ENCODE results near the gene FAM13B.
"Not testable (repeated sequence)": the region's sequence is repeated elsewhere in the genome, so short reads cannot be mapped to it uniquely, and the experiment has no call there.

The FAM13B gene

DNA sequence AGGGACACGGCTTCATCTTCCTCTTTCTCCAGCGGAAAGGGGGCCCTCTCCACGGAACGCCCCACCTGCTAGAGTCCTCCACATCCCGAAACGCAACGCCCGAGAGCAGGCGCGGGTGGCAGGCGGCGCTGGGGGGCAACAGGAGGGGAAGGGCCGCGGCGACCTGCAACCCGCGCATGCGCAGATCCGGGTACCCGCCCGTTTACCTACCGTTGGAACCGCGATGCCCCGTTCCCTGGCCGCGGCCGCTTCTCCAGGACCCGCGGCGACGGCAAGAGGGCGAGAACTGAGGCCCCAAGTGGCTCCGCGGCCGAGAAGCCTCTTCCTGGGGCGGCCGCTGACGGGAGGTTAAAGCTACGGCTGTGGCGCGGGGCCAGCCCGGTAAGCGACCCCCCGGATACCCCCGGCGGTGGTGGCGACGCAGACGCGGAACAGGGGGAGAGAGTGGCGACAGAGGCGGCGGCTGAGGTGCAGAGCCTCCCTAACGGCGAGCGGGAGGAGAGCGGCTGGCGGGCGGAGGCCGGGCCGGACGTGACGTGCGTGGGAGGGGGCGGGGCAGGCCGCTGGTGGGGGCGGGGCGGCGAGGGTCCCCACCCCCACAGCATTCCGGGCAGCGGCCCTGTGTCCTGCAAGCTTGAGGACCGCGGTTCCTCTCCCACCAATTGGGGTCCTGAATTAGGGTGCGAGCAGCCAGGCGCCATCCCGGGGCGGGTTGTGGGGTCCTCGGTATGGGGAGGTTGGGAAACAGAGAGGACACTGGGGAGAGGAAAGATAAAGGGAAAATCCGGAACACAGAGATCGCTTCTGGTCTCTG lies at the start of gene FAM13B:
Gene FAM13B, minus strand, starts transcription at position 508 of the 814 bp plus-strand sequence. CDS start 13,968 bp downstream, outside the sequence.
- peak; percentile 31 for DNase-seq

DNA sequence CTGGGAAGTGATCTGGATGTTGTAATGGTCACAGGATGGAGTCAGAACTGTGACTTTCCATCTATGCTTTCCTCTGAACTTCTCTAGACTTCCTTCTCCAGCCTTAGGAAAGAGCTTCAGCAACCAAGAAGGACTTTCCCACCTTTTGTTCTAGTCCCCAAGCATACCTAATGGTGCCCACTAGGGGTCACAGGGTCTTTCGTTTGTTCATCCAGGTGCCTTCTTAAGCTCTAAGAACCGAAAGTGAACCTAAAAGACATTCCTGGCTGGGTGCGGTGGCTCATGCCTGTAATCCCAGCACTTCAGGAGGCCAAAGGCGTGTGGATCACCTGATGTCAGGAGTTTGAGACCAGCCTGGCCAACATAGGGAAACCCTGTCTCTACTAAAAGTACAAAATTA lies 49.2 kb upstream of the FAM13B start:
- no peak for DNase-seq

DNA sequence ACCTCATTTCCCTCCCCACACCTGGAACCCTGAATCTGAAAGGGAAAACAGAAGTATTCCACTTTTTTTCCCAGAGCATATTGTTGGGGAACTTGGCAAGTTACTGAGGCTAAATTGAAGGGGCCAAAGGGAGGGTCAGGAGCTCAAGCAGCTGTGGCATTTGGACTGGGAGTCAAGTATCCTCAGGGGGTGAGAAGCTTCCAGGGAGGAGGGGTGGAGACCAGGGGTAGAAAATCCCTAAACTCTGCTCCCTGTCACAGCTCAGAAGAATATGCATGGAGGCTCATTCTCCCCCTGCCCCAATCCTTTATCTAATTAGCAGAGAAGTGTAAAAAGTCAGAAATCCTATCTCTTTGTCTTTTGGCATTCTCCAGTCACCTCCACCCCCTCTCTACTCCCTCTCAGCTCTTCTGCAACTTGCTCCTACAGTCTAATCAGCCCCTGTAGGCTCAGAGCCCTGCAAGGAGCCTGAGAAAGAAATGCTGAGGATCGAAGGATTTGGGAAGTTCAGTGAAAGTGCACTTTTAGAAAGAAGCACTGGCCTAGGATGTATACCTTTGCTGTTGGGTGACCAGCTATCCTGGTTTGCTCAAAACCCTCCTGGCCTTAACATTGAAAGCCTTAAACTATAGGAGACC lies 45.2 kb upstream of the FAM13B start:
- DNase-seq = no peak

DNA sequence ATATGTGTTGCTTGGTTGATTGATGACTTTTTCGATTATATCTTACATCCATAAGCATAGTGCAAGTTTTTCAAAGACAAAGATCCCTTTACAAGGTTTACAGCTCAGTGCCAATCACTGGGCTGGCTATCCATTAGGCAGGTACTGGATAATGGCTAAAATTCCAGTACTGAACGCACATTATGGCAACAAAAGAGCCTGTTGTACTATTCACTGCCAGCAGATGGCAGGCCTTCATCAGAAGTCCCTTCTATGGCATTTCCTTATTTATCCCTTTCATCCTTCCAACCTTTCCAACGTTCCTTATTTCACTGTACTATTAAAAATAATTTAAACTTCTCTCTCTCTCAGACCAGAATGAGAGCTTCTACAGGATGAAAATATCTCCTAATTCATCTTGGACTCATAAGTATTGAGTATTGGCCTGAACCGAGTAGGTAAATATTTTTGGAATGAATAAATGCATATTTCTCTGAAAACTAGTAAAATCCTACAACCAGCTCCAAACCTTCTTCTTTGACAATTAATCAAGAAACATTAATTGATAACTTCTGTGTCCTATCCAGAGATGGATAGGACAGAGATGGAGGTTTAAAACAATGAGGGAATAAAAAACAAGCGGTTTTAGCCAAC lies 44.3 kb upstream of the FAM13B start:
- no peak for DNase-seq

DNA sequence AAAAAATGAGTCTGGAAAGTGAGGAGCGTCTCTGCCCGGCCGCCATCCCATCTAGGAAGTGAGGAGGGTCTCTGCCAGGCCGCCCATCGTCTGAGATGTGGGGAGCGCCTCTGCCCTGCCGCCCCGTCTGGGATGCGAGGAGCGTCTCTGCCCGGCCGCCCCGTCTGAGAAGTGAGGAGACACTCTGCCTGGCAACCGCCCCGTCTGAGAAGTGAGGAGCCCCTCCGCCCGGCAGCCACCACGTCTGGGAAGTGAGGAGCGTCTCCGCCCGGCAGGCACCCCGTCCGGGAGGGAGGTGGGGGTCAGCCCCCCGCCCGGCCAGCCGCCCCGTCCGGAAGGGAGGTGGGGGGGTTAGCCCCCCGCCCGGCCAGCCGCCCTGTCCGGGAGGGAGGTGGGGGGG lies 37.1 kb upstream of the FAM13B start:
- not testable (repeated sequence) for DNase-seq

DNA sequence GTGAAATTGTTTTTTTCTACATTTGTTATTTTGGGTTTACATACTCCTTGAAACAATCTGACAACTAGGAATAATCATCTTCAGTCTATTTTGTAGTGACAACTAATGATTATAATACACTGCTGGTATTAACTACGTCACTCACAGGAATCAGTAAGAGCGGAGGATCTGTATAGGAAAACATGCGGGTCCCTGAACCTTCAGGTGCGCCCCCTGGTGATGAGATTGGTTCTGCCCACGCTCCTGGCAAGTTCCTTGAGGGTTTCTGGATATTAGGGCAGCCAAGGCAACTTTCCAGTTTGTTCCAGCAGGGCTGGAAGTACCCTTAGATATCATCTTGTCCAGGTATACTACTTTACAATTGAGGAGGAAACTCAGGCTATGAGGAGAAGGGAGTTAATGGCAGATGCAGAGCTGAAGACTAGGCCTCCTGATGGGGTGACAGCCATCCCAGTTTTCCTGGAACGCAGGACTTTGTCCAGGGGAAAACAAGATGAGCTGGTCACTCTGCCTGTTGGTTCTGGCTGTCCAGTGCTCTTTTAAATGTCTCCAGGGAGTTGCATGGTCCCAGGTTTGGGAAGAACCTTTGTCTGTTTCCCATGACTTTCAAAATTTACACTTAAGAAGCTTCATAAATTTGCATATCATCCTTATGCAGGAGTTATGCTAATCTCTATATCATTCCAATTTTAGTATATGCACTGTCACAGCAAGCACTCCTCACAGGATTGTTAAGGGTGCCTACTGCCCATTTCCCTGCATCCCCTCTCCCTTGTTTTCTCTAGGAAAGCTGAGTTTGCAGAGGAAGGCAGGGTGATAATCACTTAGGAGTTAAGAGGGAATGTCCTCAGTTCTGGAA lies 36.1 kb upstream of the FAM13B start:
- peak; percentile 2 for DNase-seq

DNA sequence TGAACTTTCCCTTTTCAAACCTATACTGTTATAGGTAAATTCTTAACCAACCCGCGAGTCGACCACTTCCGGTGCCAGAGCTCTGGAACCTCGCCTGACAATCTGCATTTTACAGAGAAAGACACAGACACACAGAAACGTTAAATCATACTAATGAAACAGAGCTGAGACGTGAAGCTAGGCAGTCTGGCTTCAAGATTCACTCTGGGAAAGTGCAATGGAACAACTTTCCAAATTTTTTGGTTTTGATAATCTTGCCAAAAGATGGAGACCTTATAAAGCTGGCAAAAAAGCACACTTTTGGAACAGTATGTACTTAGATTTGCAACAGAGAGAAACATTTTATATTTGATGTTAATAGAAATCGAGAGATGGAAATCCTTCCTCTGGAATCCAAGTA lies 35.1 kb upstream of the FAM13B start:
- no peak for DNase-seq

DNA sequence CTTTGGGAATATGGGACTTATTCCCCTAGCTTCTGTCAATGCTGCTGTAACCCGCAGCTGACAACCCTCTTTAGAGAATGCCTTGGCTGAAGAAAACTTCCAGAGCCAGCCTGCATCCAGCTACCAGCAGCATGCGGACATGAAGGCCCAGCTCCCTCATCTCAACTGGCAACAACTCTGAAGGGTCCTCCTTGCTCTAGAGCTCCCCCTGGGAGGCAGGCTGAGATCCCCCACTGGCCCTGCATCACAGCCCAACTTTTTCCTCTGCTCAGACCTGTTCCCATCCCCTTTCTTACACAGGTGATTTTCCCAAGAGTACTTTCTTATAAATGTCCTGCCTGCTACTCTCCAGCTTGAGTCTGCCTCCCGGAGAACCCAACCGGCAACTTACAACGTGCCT lies 32.2 kb upstream of the FAM13B start:
- no peak for DNase-seq

DNA sequence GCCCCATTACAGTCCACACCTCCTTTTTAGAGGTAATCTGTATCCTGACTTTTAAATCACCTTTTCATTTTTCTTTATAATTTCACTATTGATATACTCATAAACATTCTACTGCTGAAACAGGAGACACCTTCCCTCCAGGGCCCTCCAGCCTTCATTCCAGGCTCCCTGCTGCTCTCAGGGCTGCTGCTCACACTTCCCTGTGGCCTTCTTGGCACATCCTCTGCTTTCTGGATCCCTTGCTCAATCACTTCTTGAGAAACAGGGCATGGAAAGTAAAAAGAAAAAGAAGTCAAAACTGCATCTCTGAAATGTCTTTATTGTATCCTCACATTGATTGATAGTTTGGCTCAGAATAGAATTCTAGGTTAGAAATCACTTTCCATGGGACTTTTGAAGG lies 31.6 kb upstream of the FAM13B start:
- DNase-seq = no peak

DNA sequence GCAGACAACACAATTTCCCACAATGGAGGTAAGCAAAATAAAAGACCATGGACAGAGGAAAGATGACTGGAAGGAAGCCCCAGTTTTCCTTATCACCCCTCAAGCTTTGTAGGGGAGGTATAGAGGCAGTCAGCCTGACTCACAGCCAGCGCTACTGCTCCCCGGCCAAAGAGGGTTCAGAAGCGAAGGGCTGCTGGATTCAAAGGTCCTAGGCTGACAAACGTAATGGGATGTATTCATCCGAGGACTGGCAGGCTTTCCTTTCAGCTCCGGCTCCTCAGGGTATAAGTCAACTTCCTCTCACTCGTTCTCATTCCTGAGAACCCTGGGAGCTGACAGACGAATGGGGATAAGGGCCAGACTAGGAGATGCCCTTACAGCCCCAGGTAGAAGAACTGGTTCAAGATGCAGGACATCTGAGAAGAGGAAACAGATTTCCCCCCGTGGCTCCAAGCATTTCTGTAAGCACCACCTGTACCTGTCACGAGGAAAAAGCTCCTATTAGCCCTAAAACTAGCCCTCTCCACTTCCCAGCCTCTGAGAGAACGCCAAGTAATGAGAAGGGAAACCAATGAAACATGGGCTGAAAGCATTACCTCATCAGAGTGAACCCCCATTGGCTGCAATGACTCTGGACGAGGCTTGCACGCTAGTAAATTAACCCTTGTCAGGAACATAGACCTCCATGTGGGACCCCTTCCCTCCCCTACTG lies 22.1 kb upstream of the FAM13B start:
- DNase-seq = no peak

DNA sequence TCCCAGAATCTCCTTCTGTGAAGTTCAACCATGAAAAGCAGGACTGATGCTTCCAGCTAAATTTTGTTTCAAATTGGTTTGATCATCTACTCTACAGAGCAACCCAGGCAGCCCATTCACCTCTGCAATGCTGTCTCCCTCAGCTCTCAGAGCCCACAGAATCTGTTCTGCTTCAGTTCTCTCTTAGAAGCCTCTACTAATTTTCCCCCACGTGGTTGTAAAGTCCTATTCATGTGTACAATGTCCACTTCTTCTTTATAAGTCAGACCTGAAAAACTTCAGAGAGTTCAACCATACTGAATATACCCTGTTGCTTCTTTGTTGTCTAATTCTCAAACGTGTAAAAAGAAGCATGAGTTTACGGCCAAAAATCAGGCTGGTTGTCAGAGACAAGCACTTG lies 21.3 kb upstream of the FAM13B start:
- no peak for DNase-seq

DNA sequence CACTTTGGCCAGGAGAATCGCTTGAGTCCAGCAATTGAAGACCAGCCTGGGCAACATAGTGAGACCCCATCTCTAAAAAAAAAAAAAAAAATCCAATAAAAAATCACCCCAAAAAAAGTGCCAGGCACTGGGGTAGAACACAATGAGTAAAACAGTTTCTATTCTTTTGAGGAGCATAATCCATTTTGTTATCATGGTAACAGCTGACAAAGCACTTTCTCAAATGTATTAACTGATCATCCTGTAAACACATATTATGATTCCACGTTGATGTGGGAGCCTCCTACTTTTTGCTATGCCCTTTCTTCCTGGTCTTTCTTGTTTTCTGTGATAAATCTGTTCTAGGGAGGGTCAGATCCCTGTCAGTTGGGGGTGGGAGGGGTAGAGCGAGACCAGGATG lies 20.7 kb upstream of the FAM13B start:
- no peak for DNase-seq

DNA sequence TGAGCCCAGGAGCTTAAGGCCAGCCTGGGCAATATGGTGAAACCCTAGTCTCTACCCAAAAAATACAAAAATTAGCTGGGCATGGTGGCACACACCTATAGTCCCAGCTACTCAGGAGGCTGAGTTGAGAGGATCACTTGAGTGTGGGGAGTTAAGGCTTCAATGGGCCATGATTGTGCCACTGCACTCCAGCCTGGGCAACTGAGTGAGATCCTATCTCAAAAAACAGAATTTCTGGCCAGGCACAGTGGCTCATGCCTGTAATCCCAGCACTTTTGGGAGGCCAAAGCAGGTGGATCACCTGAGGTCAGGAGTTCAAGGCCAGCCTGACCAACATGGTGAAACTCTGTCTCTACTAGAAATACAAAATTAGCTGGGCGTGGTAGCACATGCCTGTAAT lies 19.8 kb upstream of the FAM13B start:
- DNase-seq = not testable (repeated sequence)

DNA sequence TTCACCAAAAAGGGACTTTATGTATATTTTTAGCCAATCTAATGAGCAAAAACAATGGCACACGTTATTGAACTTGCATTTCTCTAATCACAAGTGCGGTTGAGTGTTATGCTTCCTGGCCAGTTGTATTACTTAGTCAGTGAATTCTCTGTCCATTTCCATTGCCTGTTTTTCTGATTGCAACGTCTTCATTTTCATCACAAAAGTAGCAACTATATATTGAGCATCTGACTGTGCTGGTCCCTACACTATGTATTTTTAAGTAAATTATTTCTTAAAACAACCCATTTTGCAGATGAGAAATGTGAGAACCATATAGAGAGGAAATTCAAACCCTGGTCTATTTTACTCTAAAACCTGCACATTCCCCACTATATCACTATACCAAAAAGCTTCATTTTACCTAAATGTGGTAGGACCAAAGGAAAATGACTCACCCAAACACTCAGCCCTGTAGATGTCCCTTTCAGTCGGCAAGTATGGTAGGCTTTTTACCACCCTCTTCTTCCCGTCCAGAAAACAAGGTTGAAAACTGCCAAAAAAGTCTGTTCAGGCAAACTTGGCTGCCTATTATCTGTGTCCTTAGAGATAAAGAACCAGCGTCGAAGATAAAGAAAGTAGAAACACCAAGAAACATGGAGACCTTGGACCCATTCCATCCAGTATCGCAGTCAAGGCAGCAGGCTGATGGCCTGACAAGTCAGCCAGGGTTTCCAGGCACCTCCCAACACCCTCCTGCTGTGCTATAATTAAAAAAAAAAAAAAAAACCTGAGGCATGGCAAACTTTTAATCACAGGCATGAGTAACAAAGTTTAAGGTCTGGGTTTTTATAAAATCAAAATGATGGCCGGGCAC lies 18.8 kb upstream of the FAM13B start:
- DNase-seq = no peak

DNA sequence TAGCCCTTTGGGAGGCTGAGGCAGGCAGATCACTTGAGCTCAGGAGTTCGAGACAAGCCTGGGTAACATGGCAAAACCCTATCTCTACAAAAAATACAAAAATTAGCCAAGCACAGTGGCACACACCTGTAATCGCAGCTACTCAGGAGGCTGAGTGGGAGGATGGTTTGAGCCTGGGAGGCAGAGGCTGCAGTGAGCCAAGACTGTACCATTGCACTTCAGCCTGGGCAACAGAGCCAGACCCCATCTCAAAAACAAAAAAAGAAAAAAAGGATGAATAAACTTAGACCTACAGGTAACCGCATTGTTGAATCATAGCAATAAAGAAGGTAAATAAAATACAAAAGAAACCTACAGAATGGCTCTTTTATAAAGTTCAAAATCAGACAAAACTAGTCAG lies 12.4 kb upstream of the FAM13B start:
- DNase-seq = not testable (repeated sequence)

DNA sequence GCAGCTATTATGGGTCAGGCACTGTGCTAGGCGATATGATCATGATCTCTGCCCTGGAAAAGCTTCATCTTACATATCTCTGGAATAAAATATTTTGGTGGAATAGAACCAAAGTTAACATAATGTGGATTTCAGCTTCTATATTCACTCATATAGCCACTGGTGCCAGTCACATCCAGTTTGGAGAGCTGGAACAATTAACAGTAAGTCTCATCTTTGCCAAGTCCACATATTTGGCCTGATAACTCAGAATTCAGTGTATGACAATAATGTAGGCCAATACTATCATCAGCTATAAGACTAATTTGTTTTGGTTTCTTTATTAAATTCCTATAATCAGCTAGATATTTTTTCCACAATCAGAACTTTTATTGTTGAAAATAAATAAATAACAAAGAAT lies 5.9 kb upstream of the FAM13B start:
- DNase-seq = no peak

DNA sequence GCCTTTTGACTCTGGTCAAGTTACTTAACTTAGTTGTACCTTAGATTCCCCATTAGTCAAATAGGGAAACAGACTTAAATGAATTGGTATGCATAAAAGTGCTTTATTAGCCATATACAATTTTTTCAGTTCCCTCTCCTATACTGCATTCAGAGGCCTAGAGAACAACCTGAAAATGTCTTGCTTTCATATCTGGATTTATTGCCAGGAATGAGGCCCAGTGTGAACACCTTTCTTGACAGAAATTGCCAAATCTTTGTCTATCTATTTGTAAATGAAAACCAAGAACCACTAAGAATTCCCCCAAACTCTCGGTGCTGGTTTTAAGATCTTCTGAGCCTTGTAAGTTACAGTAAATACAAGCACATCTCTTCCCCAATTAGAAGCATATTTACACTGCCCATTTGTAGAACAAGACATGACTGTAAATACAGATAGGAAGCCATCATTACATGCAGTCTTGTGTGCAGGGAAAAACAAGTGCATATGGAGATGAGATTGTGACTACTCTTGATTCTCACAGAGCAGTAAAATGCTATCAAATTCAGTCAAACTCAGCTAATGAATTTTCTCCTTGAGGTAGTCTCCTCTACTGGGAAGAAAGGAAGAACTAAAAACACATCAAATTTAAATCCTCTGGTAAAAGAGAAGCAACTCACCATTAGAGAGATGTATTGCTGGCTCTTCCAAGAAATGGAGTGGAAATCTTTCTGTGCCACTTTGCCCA lies 5.2 kb upstream of the FAM13B start:
- DNase-seq = no peak

DNA sequence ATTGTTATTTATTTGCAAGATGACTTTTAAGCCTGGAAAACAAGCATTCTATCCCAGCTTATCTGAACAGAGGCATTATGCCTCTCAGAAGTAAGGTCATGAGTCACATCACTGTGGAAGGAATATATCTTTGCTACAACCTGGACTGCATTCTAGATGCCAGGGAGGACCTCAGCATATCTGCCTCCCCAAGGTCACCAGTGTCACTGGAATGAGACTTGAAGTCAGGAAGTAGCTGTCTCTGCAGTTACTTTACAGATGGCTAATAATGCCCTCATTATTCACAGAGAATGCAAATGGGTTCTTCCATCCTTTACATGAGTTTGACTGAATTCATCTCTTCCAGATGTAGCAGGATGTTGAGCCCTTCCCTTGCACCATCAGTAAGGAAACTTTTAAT lies 4.4 kb upstream of the FAM13B start:
- no peak for DNase-seq

DNA sequence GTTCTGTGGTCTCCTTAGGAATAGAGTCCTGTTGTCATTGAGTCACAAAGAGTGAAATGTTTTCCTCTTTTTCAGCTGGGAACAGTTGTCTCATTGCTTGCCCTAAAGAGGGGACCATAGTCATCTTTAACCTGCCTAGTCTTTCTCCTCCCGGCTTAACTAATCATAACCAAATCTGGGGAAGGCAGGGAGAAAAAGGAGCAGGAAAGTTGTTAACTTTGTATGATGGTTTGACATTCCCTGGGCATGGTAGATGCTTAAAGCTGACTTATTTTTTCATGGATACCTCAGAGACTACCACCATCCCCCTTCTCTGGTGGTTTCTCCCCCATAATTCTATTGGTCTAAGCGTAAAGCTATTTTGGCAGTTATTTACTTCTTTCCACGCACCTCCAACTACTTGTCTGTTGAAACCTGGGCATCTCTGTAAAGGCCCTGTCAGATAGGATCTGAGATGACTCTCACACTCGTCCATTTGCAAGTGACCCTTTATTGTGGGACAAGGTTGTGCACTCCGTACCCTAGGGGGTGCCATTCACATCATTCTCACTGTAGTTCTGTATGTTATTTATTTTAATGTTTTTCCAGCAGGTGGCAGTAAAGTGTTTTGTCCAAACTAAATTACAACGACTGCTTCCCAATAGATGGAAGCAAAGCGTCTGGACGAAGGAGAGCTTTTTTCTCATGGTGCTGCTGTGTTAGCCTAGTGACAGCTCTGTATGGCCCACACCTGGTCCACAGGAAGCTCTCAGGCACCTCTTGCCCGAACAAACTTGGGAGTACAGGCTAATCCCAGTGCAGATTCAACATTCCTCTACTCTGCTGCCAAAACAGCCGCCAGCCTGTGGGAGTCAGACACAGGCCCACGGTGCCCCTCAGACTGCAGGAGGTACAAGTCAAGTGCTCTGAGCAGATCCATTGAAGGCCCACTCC lies 3.0 kb upstream of the FAM13B start:
- DNase-seq = peak; percentile 41

DNA sequence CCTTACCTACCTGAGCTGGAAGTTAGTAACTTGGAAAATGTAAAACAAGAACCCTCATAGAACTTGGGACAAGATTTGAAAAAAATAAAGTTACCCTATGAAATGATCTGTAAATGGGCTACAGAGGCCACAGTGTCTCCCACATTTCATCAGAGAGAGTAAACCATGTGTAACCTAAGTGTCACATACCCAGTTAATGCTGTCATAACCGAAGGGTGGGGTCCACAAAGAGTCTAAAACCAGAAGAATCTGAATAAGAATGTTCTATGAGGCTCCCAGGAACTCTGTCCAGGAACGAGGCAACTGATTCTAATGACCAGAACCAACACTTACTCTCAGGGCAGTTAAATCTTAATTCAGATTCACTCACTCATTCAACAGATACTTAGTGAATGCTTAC lies 1.0 kb upstream of the FAM13B start:
- DNase-seq = no peak
